ENCODE measurements around the gene SCUBE3. TPM values are rescaled to one million over a fixed set of nuclear protein-coding genes. Genes with fewer than 3 reads are reported as not detected.

SCUBE3 gene
- total RNA-seq (2022; extraction: Qiagen RNA extraction; ENCODE audit: low read depth): 0.02 to 0.07 TPM (median 0.06 TPM) in 5 replicates

GRCh38 chr6:35213824-35214756 lies at the start of gene SCUBE3:
Gene SCUBE3, plus strand, starts transcription at chr6:35213956. Its CDS starts 463 bp downstream, at chr6:35214419.

GRCh38 chr6:35259194-35259947 lies 45.6 kb downstream of the SCUBE3 start, which contains the start of gene ZNF76:
Gene ZNF76, plus strand, starts transcription at chr6:35259735. Its CDS starts 21,417 bp downstream, at chr6:35281152.

GRCh38 chr6:35297601-35298481 lies 84.1 kb downstream of the SCUBE3 start, which contains the start of gene DEF6:
Gene DEF6, plus strand, starts transcription at chr6:35297818. Its CDS starts 39 bp downstream, at chr6:35297857.

Other genes starting within 250 kb of the SCUBE3 start
- gene TCP11, start 72.6 kb upstream of the SCUBE3 start, total RNA-seq (2022; extraction: Qiagen RNA extraction; ENCODE audit: low read depth): not detected in 5 replicates
- gene ZNF76, start 45.8 kb downstream of the SCUBE3 start, total RNA-seq (2022; extraction: Qiagen RNA extraction; ENCODE audit: low read depth): 7.6 to 9.6 TPM (median 9.1 TPM) in 5 replicates
- gene DEF6, start 83.9 kb downstream of the SCUBE3 start, total RNA-seq (2022; extraction: Qiagen RNA extraction; ENCODE audit: low read depth): 0.06 TPM in 1 of 5 replicates, not detected in the others
- gene PPARD, start 128.6 kb downstream of the SCUBE3 start, total RNA-seq (2022; extraction: Qiagen RNA extraction; ENCODE audit: low read depth): 5.1 to 6.6 TPM (median 5.8 TPM) in 5 replicates
- gene FANCE, start 238.4 kb downstream of the SCUBE3 start, total RNA-seq (2022; extraction: Qiagen RNA extraction; ENCODE audit: low read depth): 2.6 to 3.8 TPM (median 3.2 TPM) in 5 replicates

All from A549 treated with GW870086 at 1 μM for 4 hours (cell line).